Umbilical cord (tissue), 2 donors: Measurements from ENCODE around the gene NHERF2. TPM values are rescaled to one million over a fixed set of nuclear protein-coding genes. Genes with fewer than 3 reads are reported as not detected.

Experiments used
- DNase-seq: peaks from one replicate; pipeline ENCODE4 v3.0.0-alpha.2; 2015; ENCODE audit warnings: low spot score
- total RNA-seq: library from RNA; depleted of rRNA; stranded (reverse); fragments of >200 nt; gene quantifications from one replicate; pipeline ENCODE4 v1.2.3, GENCODE V29; 2014; ENCODE audit warnings: low replicate concordance; ENCODE audit not compliant: insufficient read depth

Gene NHERF2
- total RNA-seq, result 30.3 TPM

DNA sequence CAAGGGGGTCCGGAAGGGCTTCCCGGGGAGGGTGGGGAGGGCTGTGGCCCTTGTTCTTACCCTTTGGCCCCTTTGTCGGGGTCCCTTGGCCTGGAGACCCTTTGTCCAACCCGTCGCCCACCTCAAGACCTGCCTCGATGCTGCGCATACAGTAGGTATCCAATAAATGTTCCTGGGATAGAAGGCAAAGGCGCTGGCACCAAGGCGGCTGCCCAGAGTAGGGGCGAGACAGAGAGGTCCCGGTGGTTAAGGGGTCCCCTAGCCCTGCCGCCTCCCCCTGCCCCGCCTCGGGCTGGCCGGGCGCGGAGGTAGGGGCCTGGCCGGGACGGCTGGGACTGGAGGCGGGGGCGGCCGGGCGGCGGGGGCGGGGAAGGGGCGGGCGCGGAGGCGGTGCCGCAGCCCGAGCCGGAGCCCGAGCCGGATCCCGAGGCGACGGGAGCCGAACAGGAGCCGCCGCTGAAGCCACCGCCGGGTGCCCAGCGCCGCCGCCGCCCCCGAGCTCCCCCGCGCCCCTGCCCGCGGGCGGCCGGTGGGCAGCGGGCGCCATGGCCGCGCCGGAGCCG is at the start of gene NHERF2:
Gene NHERF2, plus strand, starts transcription at position 442 of the 563 bp plus-strand sequence. Its CDS starts 104 bp downstream, at position 546.
- DNase-seq, result no peak

DNA sequence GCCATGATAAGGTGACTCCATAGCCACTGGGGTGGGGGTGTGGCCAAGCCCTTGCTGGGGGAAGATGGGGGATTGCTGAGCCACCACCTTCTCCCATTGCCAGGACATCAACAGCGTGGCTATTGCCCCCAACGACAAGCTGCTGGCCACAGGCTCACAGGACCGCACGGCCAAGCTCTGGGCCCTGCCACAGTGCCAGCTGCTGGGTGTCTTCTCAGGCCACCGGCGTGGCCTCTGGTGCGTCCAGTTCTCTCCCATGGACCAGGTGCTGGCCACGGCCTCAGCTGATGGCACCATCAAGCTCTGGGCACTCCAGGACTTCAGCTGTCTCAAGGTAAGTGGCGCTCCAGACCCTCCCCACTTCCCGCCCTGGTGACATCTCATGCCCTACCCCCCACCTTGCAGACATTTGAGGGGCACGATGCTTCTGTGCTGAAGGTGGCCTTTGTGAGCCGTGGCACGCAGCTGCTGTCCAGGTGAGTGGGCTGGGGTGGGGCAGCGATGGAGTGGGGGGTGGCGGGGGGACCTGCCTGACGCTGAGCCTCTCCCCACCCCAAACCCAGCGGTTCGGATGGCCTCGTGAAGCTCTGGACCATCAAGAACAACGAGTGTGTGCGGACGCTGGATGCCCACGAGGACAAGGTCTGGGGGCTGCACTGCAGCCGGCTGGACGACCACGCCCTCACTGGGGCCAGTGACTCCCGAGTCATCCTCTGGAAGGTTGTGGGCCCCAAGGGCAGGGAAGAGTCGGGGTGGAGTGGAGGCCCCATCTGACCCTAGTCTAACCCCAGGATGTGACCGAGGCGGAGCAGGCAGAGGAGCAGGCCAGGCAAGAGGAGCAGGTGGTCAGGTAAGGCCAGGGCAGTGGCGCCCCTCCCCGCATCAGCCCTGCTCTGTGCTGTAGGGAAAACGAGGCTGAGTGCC is 49.5 kb upstream of the NHERF2 start:
- DNase-seq, result no peak

DNA sequence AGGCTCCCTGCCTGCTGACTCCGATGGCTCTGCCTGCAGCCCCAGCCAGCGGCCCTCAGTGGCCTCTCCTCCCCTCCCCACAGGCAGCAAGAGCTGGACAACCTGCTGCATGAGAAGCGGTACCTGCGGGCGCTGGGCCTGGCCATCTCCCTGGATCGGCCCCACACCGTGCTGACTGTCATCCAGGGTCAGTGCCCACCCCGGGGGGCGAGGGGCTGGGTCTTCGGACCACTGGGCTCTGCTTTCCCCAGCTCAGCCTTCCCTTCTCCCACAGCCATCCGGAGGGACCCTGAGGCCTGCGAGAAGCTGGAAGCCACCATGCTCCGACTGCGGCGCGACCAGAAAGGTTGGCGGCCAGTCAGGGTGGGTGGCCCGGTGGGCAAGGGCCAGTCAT is 48.8 kb upstream of the NHERF2 start:
- no peak for DNase-seq

DNA sequence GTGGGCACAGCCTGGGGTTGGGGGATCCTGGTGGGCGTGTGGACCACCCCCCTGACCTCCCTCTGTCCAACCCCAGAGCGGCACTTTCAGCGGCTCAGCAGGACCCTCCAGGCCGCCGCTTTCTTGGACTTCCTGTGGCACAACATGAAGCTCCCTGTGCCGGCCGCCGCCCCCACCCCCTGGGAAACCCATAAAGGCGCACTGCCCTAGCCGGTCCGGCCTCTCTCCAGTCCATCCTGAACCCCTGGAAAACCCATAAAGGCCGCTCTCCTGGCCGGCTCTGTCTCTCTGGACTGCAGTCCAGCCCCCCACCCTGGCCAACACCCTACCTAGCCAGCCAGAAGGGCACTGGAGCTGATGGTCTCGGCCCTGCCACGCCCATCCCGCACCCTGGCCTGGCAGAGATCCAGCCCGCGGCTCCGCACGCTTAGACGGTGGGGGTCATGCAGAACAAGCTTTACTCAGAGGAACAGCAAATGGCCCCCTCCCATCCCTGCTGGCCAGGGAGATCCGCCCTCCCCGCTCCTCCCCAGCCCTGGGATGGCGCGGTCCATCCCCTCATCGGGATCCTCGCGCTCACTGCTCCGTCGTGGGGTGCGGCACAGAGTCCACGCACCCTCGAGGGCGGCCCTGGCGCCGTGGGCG is 48.1 kb upstream of the NHERF2 start:
- no peak for DNase-seq

DNA sequence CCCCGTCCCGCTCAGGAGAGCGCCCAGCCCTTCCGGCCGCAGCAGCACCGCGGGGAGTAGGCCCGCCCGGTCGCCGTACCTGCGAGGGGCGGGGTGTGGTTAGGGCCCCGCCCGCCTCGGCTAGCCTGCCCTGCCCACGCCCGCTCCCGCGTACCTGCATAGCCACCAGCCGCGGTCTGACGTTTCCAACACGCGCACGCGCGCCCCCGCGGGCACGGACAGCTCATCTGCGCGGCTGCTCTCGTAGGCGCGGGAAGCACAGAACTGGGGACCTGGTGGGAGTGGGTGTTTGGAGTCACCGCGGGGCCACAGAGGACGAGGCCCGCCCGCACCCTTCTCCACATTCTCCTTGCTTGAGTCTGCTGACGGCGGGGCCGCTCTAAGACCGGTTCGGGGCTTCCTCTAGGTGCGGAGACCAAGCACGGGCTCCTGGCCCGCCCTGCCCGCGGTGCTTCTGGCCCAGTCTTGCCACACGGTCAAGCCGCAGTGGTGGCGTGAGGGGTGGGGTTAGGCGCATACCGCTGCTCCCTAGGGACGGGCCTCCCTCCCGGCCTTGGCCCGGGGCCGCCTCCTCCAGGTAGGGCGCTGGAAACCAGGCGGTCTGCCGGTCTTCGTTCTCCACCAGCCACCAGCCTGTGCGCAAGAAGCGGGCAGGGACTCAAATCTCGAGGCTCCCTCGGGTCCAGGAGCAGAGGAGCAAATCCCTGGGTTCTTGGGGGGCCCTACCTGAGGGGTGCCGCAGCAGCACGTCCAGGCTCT is 47.3 kb upstream of the NHERF2 start:
- no peak for DNase-seq

DNA sequence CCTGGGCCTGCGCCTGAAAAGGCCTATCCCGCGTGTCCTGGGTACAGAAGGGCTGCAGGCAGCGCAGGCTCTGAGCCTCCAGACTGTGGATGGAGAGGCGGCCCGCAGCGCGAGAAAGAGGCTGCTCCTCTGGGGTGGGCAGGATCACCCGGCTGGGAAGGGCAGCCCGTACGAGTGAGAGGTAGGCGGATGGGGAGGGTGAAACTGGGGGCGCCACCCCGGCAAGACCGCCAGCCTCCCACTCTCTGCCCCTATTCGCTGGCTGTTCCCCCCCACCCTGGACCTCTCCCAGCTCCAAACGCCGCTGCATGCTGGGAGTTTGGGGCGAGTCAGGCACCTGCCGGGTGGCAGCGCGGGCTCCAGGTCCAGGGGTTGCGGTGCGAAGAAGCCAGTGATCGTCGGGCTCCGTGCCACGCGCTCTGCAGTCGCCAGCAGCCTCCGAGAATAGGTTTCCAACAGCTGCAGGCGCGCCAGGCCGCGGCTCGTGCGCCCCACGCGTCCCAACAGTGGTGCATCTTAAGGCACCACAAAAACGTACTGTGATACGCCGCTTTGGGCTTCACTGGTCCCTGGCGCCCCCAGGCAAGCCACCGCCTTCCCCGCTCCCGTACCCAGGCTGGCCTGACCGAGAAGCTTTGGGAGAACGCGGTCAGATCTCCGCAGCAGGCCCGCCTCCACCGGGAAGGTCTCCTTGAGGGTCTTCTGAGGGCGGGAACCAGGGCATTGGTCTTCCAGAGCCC is 46.5 kb upstream of the NHERF2 start:
- DNase-seq, result no peak

DNA sequence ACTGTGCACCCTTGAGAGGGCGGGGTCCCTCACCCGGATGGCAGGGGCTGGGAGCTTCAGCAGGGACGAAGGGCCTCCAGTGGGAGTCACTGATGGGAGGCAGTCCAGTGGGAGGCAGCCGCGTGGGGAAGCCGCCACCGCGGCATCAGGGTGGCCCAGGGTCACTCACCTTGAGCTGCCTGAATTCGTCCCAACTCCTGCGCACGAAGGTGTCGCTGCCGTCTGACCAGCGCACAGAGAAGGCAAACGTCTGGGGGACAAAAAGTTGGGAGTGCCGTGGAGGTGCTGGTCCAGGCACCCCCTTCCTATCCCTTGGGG is 46.0 kb upstream of the NHERF2 start:
- no peak for DNase-seq

DNA sequence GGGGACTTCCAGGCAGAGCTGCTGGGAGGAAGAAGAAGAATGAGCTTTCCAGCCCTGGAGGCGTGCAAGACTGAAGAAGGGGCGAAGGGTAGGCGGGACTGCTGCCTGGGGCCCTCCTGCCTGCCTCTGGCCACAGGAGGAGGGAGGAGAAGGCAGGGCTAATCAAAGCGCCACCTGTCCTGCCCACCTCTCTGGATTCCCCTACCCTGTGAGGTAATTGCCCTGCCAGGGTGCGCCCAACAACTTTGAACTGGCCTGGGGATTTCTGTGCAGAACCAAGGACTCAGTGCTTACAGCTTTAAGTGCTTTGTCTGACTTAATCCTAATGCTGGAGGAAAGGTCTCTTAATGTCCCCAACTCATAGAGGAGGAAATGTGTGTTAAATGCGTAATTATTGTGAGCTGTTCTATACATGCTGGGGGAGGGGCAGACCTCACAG is 45.3 kb upstream of the NHERF2 start, which contains the start of gene NOXO1:
Gene NOXO1, minus strand, starts transcription at position 72 of the 439 bp plus-strand sequence. CDS start 290 bp downstream, outside the sequence.
- no peak for DNase-seq

DNA sequence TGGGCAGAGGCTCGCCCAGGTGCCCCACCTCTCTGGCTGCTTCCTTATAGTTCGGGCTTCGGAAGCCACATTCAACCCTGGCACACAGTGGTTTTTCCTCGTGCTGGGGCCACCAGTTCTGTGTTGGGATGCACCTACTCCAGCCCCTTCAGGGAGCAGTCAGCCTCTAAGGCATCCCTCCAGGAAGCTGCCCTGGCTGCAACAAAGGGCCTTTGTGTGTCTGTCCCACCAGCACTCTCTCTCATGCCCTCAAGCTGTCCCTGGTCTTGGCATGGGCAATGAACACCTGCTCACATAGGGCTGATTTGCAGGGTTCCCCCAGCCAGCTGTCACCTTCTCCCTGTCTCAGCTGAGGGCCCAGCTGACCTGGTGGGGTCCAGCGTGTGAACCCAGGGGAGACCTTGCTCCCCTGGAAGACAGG is 44.7 kb upstream of the NHERF2 start:
- no peak for DNase-seq

DNA sequence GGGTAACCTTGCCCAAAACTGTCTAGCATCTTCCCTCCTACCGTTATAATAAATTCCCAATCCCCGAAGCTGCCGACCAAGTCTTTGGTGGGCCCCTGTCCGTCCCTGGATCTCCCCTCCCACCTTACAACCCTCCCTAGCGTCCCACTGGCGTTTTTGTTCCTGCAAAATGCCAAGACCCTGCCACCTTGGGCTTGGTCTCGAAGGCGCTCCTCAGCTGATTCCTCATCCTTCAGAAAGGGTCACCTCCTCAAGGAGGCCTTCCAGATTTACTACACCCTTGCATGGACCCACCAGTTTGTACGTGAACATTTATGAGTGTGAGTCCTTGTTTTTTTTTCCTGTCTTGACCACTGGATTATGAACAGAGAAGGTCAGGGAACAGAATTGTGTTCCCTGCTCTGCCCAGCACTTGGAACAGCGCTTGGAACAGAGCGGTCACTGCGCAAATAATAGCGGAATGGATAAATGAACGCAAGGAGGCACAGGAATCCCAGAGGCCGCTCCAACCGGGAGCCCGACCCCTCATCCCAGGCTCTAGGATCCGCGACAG is 43.6 kb upstream of the NHERF2 start:
- DNase-seq, result no peak

DNA sequence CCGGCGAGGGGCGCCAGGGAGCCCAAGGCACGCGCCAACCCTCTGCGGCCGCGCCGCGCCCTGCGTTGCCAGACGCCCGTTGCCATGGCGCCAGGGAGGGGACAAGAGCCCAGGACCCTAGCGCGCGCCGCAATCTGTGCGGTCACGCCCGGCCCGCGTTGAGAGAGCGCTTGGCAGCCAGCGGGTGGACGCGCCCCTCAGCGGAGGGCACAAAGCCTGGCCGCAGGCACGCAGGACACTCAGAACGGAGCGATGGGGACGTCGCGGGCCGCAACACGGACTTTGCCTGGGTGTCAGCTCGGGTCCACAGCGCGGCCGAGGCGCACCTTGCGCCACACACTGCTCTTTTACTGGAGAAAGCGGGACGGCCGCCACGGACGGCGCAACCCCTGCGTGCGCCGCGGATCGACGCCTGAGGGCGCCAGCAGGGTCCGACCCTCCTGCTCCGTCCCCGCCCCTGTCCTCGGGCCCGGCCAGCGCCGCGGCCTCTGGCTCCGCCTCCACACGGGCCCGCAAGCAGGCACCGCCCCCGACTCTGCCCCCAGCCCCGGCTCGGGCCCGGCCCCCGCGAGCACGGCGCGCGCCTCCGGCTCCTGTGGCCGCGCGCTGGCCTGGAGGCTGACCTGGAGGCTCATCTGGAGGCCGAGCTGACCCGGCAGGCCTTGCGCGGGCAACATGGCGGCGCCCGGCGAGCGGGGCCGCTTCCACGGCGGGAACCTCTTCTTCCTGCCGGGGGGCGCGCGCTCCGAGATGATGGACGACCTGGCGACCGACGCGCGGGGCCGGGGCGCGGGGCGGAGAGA is 43.0 kb upstream of the NHERF2 start, which contains the start of gene GFER:
Gene GFER, plus strand, starts transcription at position 650 of the 803 bp plus-strand sequence. Its CDS starts 26 bp downstream, at position 676.
- peak; percentile 94 for DNase-seq

DNA sequence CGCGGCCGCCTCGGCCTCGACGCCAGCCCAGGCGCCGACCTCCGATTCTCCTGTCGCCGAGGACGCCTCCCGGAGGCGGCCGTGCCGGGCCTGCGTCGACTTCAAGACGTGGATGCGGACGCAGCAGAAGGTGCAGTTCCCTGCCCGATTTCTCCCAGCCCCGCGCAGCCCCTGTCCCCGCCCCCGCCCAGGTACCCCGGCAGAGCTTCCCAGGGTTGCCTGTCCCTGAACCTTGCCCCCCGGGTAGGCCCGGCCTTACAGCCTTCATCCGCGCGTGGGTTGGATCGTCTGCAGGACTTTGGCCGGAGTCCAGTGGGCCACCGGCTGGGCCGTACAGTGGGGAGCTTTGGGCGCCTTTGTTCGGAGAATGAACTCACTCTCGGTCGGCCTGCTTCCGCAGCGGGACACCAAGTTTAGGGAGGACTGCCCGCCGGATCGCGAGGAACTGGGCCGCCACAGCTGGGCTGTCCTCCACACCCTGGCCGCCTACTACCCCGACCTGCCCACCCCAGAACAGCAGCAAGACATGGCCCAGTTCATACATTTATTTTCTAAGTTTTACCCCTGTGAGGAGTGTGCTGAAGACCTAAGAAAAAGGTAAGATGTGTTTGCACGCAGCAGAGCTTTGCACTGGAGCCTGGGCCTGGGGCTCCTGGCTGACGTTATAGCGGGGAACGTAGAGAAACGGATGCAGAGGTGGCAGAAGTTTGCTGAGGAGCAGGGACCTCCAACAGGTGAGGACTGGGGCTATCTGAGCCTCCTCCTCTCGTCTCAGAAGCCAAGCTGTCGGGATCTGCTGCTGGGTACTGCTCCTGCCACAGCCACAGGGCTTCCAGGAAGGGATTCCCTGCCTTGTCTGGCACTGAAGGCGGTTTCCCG is 42.1 kb upstream of the NHERF2 start:
- no peak for DNase-seq

DNA sequence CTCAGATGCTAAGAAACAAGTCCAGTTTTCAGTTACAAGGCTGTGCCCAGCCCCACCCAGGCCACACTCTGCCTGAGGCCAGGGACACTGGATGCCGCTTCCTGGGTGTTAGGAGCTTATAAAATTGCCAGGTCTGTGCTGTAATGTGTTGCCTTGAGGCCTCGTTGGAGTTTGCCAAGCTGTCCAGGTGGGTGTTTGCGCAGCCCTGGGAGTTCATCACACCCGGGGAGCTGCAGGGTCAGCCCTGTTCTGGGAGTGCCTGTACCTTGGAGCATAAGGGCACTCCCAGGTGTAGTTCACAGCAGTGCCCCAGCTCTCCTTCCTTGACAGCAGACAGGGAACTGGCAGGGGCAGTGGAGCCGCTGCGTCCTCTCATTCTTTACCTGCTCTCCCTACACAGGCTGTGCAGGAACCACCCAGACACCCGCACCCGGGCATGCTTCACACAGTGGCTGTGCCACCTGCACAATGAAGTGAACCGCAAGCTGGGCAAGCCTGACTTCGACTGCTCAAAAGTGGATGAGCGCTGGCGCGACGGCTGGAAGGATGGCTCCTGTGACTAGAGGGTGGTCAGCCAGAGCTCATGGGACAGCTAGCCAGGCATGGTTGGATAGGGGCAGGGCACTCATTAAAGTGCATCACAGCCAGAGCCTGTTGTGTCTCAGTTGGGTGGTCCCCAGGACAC is 41.1 kb upstream of the NHERF2 start:
- no peak for DNase-seq

DNA sequence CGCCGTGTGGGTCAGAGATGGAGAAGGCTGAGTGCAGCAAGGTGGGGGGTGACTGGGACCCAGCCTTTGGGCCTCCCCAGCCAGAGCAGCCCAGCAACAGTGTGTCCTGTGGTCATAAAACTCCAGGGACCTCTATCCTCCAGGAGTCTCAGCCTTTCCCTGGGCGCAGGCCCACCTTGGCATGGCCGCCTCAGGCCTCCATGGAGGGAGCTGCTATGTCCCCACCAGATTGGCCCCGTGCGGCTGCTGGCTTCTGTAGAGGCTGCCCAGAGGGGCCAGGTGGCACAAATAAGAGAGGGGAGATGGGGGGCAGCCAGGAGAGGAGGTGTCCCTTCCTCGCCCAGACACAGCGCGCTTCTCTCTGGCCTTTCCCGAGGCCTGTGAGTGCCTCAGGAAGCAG is 39.5 kb upstream of the NHERF2 start:
- DNase-seq, result no peak

DNA sequence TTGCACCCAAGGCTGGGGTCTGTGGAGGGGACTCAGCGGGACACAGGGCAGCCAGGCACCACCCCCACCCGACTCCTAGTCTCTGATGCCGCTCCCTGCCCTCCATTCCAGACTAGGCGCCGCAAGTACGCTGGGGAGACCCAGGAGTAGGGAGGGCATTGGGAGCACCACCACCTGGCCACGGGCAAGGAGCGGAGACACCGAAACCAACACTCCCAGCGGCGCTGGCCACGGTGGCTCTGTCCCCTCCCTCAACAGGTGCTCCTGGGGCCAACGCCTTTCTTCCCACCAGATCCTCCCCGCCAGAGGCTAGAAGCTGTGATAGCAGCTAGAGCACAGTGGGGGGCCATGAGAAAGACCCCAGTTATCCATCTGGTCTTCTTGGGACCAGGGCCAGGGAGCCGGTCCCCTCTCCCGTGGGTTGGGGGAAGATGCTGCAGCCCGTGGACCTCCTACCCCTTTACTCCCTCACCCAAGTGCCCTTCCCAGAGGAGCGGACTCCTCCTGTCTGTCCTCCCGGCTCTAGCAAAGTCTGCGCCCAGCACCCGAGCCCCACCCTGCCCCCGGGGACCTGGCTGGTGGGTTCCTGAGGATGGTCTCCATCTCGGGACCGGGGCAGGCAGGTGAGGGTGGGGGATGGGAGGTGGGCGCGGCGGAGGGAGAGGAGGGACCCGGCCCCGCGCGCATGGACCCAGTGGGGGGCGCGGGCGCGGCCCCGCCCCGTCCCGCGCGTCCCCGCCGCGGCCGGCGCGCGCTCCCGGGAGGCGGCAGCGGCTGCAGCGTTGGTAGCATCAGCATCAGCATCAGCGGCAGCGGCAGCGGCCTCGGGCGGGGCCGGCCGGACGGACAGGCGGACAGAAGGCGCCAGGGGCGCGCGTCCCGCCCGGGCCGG is 37.2 kb upstream of the NHERF2 start, which contains the start of gene SYNGR3:
Gene SYNGR3, plus strand, starts transcription at position 762 of the 892 bp plus-strand sequence. CDS start 133 bp downstream, outside the sequence.
- no peak for DNase-seq

DNA sequence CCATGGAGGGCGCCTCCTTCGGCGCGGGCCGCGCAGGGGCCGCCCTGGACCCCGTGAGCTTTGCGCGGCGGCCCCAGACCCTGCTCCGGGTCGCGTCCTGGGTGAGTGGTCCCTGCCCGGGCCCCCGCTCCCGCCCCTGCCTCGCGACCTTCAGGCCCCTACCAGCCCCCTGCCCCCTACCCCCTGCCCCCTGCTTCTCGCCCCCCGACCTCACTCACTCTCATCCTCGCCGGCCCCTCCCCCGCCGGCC is 36.7 kb upstream of the NHERF2 start:
- no peak for DNase-seq
